Peyer's patch (tissue), 4 donors: Measurements from ENCODE around the gene LEF1.

Experiments used
- CTCF ChIP-seq, 6 experiments: fragments of 450-650 bp in 4 of 6; fragments of 200-600 bp in 2 of 6; sonication (generic) in 1 of 6; IDR thresholded peaks; one replicate each; pipeline ENCODE4 v1.5.1; 2017 to 2019; ENCODE audit warnings: antibody characterized with exemption in 6 of 6, mild to moderate bottlenecking in 3 of 6, moderate library complexity in 1 of 6
- POLR2A ChIP-seq, 2 donors: fragments of 450-650 bp; IDR thresholded peaks; one replicate each; pipeline ENCODE4 v1.5.1; 2017; ENCODE audit warnings: antibody characterized with exemption in 2 of 2, mild to moderate bottlenecking in 2 of 2, moderate library complexity in 2 of 2

GRCh38 chr4:108055787-108056186, 112.9 kb downstream of the LEF1 start:
- TF ChIP-seq CTCF (IDR thresholded peaks at IDR 0.05) (no peak), POLR2A (IDR thresholded peaks at IDR 0.05) (no peak)
